Measurements from ENCODE around the gene FOXN4.

FOXN4 gene

DNA sequence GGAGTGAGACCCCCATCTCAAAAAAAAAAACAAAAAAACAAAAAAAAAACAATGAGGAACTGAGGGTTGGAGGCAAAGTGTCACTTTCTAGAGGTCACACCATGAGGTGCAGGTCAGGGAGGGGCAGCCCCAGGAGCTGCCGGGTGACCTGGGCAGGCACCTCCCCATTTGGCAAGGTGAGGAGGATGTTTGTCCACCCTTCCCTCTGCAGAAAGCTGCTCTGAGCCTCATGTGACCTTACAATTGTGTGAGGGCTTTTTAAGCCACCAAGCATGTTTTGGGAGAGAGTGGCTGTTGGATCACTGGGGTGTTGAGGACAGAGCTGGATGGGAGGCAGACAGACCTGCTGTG is 49.6 kb downstream of the FOXN4 start:
- no peak for DNase-seq (ENCODE audit: low read depth in 1 of 2, low spot score in 1 of 2)

DNA sequence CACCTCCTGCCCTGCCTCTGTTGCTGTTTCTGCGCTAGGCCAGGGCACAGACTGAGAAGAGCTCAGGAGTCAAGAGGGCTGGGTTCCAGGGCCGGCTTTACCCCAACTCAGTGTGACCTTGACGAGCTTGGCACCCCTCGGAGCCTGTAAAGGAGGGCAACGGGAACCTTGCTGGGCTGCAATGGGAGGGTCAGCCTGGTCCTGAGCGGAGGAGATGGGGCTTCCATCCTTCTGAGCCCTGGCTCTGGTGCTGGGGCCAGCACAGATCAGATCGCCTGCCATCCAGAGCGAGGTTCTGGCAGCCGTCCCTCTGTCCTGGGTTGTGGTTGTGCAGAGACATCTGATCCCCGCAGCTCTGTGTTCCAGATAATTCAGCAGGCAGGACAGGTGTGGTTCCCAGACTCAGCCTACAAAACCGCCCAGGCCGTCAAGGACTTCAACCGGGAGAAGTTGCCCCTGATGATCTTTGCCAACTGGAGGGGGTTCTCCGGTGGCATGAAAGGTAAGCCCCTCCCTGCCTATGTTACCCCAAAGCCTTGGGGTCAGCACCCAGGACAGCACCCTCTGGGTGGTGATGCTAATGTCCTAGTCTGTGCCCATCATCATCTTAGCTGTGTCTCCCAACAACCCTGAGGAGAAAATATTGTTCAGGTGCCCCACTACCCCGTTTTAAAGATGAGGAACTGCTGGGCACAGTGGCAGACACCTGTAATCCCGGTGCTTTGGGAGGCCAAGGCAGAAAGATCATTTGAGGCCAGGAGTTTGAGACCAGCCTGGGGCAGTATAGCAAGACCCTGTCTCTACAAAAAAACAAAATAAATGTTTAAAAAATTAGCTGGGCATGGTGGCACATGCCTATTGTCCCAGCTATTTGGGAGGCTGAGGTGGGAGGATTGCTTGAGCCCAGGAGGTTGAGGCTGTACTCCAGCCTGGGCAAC is 50.2 kb downstream of the FOXN4 start:
- DNase-seq (ENCODE audit: low read depth in 1 of 2, low spot score in 1 of 2): no peak

- DNase-seq (ENCODE audit: low read depth in 1 of 2, low spot score in 1 of 2): no peak
Observed at GRCh38 chr12:109258201-109258600, 50.9 kb downstream of the FOXN4 start.

DNA sequence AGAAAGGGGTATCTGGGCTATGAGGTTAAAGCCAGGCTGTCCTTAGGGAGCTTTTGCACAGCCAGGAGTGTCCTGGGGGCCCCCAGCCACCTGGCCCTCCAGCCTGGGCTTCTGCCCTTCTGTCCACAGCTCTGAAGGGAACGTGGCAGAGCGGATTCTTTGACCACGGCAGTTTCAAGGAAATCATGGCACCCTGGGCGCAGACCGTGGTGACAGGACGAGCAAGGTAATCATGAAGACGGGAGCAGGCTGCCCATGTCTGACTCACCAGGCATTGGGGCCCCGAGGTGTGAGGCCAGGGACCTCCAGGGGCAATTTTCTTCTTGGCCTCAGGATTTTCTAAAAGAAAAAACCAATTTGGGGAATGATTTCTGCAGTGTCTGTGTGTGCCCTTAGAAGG is 53.1 kb downstream of the FOXN4 start:
- no peak for DNase-seq (ENCODE audit: low read depth in 1 of 2, low spot score in 1 of 2)

GRCh38 chr12:109255377-109255776 is 53.7 kb downstream of the FOXN4 start:
- DNase-seq (ENCODE audit: low read depth in 1 of 2, low spot score in 1 of 2): no peak

GRCh38 chr12:109253913-109254544 is 55.1 kb downstream of the FOXN4 start:
- DNase-seq (ENCODE audit: low read depth in 1 of 2, low spot score in 1 of 2): no peak

DNA sequence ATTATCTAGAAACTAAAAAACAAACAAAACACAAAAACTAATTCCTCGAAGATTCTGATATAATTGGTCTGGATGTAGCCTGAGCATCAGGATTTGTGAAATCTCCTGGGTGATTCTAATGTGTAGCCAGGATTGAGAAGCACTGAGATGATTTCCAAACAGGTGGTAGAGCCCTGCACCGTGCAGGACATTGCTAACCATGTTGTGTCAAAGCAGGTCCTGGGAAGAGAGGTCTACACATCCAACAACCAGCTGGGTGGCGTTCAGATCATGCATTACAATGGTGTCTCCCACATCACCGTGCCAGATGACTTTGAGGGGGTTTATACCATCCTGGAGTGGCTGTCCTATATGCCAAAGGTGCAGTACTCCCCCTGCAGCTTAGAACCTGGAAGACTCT is 56.3 kb downstream of the FOXN4 start:
- no peak for DNase-seq (ENCODE audit: low read depth in 1 of 2, low spot score in 1 of 2)

GRCh38 chr12:109250523-109250922 is 58.6 kb downstream of the FOXN4 start:
- DNase-seq (ENCODE audit: low read depth in 1 of 2, low spot score in 1 of 2): no peak

- DNase-seq (ENCODE audit: low read depth in 1 of 2, low spot score in 1 of 2): no peak
Observed at GRCh38 chr12:109247831-109248654, 61.0 kb downstream of the FOXN4 start.

DNA sequence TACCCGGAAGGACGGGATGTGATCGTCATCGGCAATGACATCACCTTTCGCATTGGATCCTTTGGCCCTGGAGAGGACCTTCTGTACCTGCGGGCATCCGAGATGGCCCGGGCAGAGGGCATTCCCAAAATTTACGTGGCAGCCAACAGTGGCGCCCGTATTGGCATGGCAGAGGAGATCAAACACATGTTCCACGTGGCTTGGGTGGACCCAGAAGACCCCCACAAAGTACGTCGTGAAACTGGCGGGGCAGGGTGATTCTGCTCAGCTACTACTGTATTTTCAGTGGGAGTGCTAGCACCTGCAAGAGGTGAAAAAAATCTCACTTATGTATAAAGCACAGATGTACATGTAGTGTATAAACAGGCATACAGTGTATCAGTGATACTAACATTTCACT is 62.9 kb downstream of the FOXN4 start:
- no peak for DNase-seq (ENCODE audit: low read depth in 1 of 2, low spot score in 1 of 2)

GRCh38 chr12:109244073-109244472 is 65.0 kb downstream of the FOXN4 start:
- DNase-seq (ENCODE audit: low read depth in 1 of 2, low spot score in 1 of 2): no peak

GRCh38 chr12:109241936-109242335 is 67.1 kb downstream of the FOXN4 start:
- no peak for DNase-seq (ENCODE audit: low read depth in 1 of 2, low spot score in 1 of 2)

DNA sequence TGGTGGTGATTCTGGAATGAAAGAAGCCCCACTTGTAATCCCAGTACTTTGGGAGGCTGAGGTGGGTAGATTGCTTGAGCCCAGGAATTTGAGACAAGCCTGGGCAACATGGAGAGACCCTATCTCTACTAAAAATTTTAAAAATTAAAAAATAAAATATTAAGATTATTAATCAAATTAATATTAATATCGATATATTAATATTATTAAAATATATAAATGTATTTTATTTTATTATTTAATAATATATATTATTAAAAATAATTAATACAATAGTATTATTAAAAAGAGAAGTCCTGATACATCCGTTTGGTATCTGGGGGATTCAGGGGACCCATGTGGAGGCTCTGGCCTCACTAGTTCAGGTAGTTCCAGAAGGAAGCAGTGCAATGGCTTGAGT is 68.7 kb downstream of the FOXN4 start:
- no peak for DNase-seq (ENCODE audit: low read depth in 1 of 2, low spot score in 1 of 2)

- DNase-seq (ENCODE audit: low read depth in 1 of 2, low spot score in 1 of 2): no peak
Observed at GRCh38 chr12:109239691-109240090, 69.4 kb downstream of the FOXN4 start.

DNA sequence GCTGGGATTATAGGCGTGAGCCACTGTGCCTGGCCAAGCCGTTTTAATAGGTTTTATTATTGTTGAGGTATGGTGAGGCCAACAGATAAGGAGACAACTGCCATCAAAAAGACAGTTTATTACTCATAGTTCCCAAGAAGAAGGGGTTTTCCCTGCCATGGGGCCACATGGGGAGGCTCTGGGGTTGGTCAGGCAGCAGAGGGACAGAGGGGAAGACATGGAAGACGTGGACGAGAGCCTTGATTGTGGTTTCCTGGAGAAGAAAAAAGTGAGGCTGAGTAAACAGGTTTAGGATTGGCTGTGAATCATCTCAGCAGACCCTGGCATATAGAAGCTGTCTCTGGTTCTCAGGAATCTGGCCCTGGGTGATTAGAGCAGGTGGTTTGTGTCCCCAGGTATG is 69.9 kb downstream of the FOXN4 start:
- no peak for DNase-seq (ENCODE audit: low read depth in 1 of 2, low spot score in 1 of 2)

- DNase-seq (ENCODE audit: low read depth in 1 of 2, low spot score in 1 of 2): no peak
Observed at GRCh38 chr12:109236257-109236656, 72.8 kb downstream of the FOXN4 start.

DNA sequence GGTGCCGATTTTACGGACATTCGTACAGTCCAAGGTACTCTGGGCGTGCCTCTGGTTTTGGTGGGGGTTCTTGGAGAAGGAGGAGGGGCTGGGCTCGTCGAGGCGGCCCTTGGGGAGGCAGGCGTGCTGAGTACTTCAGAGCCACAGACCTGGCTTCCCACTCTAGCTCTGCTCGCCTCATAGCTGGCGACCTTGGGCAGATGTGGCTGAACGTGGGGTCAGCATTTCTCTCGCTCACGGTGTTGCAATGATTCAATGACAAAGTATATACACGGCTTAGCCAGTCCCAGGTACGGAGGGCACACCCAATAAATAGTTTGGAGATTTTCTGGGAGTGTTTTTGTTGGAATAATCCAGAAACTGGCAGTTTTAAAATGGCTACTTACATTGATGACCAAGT is 75.1 kb downstream of the FOXN4 start:
- DNase-seq (ENCODE audit: low read depth in 1 of 2, low spot score in 1 of 2): no peak

GRCh38 chr12:109232731-109233130 is 76.4 kb downstream of the FOXN4 start:
- DNase-seq (ENCODE audit: low read depth in 1 of 2, low spot score in 1 of 2): no peak

DNA sequence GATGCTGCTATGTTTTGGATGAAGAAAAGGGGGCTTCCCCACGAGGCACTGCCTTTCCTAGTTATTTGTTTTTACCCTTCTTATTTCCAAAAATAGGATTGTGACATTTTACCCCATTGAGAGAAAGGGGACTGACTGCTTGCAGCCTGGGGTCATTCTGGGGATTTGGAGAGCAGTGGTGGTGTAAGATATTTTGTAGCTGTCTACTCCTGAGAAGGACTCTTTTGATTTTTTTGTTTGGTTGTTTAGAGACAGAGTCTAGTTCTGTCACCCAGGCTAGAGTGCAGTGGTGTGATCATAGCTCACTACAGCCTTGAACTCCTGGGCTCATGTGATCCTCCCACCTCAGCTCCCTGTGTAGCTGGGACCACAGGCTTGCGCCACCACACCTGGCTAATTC is 78.9 kb downstream of the FOXN4 start:
- DNase-seq (ENCODE audit: low read depth in 1 of 2, low spot score in 1 of 2): no peak

- no peak for DNase-seq (ENCODE audit: low read depth in 1 of 2, low spot score in 1 of 2)
Observed at GRCh38 chr12:109228664-109229063, 80.4 kb downstream of the FOXN4 start.

All from stimulated activated CD4-positive, alpha-beta T cell treated with anti-CD3 and anti-CD28 coated beads, Interleukin-15, amount 100 ng/mL, for 1 hour (primary cell).